Mammary epithelial cell (primary cell): ENCODE data around the gene PNMA1.

ENCODE experiments used
- EZH2 ChIP-seq: IDR thresholded peaks from 2 replicates; pipeline ENCODE4 v1.6.1; 2012; ENCODE audit warnings: low read length, inconsistent platforms, borderline replicate concordance
- TF ChIP-seq, protein P1 (sequence below), 2 donors: IDR thresholded peaks in 1 of 2; conservative IDR thresholded peaks in 1 of 2; 2 replicates each; pipeline ENCODE4 v1.5.1; 2011 to 2012; ENCODE audit warnings: inconsistent platforms in 2 of 2, low read length in 2 of 2, mild to moderate bottlenecking in 2 of 2, control low read depth in 1 of 2, low read depth in 1 of 2; ENCODE audit not compliant: insufficient read depth in 1 of 2; ENCODE audit errors: extremely low read depth in 1 of 2

DNA sequence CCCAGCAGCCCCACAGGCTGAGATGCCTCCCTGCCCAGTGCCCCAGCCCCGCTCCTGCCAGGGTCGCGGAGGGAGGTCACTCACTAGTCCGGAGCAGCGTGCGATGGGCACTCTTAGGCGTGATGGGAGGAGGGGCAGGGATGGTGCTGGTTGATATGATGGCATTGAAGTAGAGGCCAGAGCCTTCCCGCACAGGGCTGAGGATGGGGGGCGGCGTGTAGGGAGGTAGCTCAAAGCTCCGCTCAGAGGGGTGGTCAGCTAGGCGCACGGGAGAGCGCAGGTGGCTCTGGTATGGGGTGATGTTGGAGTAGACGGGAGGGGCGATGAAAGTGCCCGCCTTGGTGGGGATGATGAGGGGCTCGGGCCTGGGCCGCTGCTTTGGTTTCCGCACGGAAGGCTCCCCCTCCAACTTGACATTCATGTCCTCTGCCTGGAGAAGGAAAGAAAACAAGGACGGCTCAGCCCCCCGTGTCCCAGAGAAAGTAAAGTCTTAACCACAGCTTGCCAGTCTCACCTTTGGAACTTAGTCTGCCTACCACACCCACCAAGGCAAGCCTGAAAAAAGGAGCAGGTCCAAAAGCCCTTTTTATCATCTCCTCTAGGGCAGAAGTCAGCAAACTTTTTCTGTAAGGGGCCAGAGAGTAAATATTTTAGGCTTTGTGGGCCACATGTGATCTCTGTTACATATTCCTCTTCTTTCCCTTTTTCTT lies 15.5 kb upstream of the PNMA1 start:
- TF ChIP-seq, protein P1, sequence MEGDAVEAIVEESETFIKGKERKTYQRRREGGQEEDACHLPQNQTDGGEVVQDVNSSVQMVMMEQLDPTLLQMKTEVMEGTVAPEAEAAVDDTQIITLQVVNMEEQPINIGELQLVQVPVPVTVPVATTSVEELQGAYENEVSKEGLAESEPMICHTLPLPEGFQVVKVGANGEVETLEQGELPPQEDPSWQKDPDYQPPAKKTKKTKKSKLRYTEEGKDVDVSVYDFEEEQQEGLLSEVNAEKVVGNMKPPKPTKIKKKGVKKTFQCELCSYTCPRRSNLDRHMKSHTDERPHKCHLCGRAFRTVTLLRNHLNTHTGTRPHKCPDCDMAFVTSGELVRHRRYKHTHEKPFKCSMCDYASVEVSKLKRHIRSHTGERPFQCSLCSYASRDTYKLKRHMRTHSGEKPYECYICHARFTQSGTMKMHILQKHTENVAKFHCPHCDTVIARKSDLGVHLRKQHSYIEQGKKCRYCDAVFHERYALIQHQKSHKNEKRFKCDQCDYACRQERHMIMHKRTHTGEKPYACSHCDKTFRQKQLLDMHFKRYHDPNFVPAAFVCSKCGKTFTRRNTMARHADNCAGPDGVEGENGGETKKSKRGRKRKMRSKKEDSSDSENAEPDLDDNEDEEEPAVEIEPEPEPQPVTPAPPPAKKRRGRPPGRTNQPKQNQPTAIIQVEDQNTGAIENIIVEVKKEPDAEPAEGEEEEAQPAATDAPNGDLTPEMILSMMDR (conservative IDR thresholded peaks at IDR 0.05 in 1 of 2, IDR thresholded peaks at IDR 0.05 in 1 of 2; ENCODE audit: extremely low read depth in 1 of 2, insufficient read depth in 1 of 2, low read depth in 1 of 2, low read length in 2 of 2): no peak
- no peak for TF ChIP-seq EZH2
